GM12878 (cell line): ENCODE results near the gene LRRC8D. TPM values are rescaled to one million over a fixed set of nuclear protein-coding genes. Genes with fewer than 3 reads are reported as not detected.

Experiments used
- ATAC-seq: fragments of 200-7000 bp; cut with Tn5 transposase; 3 replicates; pipeline ENCODE4 v1.9.1; 2020; ENCODE audit warnings: mild to moderate bottlenecking, moderate library complexity
- BruUV-seq: library from RNA; stranded (reverse); fragments of 400-500 nt; replicated peaks from 2 replicates; lab custom pipeline; 2021; lab: Mats Ljungman, UMichigan
- CTCF ChIA-PET: fragments of 300-600 bp; sonication (Branson Sonifier 250); formaldehyde crosslinking; extraction: SDS; loops from one replicate; lab custom pipeline; 2021; ENCODE audit warnings: inconsistent platforms; lab: Yijun Ruan, JAX
- POLR2A ChIA-PET: fragments of 350-600 bp; formaldehyde crosslinking; extraction: SDS; loops from one replicate; lab custom pipeline; 2021; ENCODE audit warnings: inconsistent platforms; lab: Charles Lee
- RAD21 ChIA-PET: fragments of 300-600 bp; sonication (Branson Sonifier 250); formaldehyde crosslinking; loops from one replicate; lab custom pipeline; 2023; ENCODE audit warnings: antibody characterized with exemption; ENCODE audit not compliant: unreplicated experiment; lab: Charles Lee
- SMC1A ChIA-PET: fragments of 300-600 bp; sonication (Branson Sonifier 250); formaldehyde crosslinking; loops from one replicate; lab custom pipeline; 2023; ENCODE audit not compliant: unreplicated experiment, uncharacterized antibody; lab: Charles Lee
- DNase-seq: peaks from one replicate; pipeline ENCODE4 v3.0.0-alpha.2; 2011; ENCODE audit warnings: low read depth, low spot score
- FAIRE-seq: peaks from 3 replicates; lab custom pipeline; 2011; peaks lifted over from hg19 to GRCh38; lab: Jason Lieb, UNC
- H2AFZ ChIP-seq: 2 replicates; pipeline ENCODE4 v1.6.0; 2011; ENCODE audit warnings: low read depth, low read length, control low read depth; ENCODE audit not compliant: control insufficient read depth
- H3K27ac ChIP-seq: 2 replicates; pipeline ENCODE4 v1.5.1; 2011; ENCODE audit warnings: control low read depth; ENCODE audit not compliant: control insufficient read depth, insufficient read depth
- H3K27me3 ChIP-seq, 2 experiments: replicated peaks in 1 of 2; 2 replicates each; pipeline versions ENCODE4 v1.6.0 to v1.6.1; 2011; ENCODE audit warnings: low read length in 1 of 2; ENCODE audit not compliant: control insufficient read depth in 2 of 2, insufficient read depth in 2 of 2
- H3K36me3 ChIP-seq, 2 experiments: 2 replicates each; pipeline ENCODE4 v1.5.1; 2011; ENCODE audit warnings: low read length in 1 of 2; ENCODE audit not compliant: control insufficient read depth in 2 of 2, insufficient read depth in 2 of 2
- H3K4me1 ChIP-seq: 2 replicates; pipeline ENCODE4 v1.6.1; 2011; ENCODE audit warnings: mild to moderate bottlenecking, low read length, moderate library complexity, mixed read lengths; ENCODE audit not compliant: control insufficient read depth, insufficient read depth
- H3K4me2 ChIP-seq: 2 replicates; pipeline ENCODE4 v1.6.0; 2011; ENCODE audit warnings: control low read depth; ENCODE audit not compliant: control insufficient read depth, insufficient read depth
- H3K4me3 ChIP-seq: fragments of 200-600 bp; sonication (generic); 2 replicates; pipeline ENCODE4 v1.5.1; 2016
- H3K79me2 ChIP-seq: 2 replicates; pipeline ENCODE4 v1.6.0; 2011; ENCODE audit warnings: low read length; ENCODE audit not compliant: control insufficient read depth, insufficient read depth
- H3K9ac ChIP-seq: 2 replicates; pipeline ENCODE4 v1.8.0; 2011; ENCODE audit warnings: low read length, control low read depth, mixed read lengths; ENCODE audit not compliant: control insufficient read depth, insufficient read depth
- H3K9me3 ChIP-seq: replicated peaks from 3 replicates; pipeline ENCODE4 v1.5.1; 2011; ENCODE audit warnings: mild to moderate bottlenecking, low read length; ENCODE audit not compliant: control insufficient read depth, insufficient read depth
- H4K20me1 ChIP-seq: 2 replicates; pipeline ENCODE4 v1.6.0; 2011; ENCODE audit not compliant: control insufficient read depth, insufficient read depth
- ATF7 ChIP-seq: fragments of 450-650 bp; IDR thresholded peaks from 2 replicates; pipeline ENCODE4 v1.6.1; 2016; ENCODE audit warnings: low read depth, mild to moderate bottlenecking
- POLR2AphosphoS2 ChIP-seq: IDR thresholded peaks from 2 replicates; pipeline ENCODE4 v1.6.1; 2011; ENCODE audit warnings: low read depth, mild to moderate bottlenecking, low read length, improper control_type of control experiment, moderate library complexity
- SRF ChIP-seq, 2 experiments: IDR thresholded peaks; 2 replicates each; pipeline ENCODE4 v1.6.1; 2011; ENCODE audit warnings: low read depth in 2 of 2, low read length in 2 of 2, mild to moderate bottlenecking in 1 of 2, moderate library complexity in 1 of 2
- ZNF687 ChIP-seq: fragments of 450-650 bp; IDR thresholded peaks from 2 replicates; pipeline ENCODE4 v1.6.1; 2017; ENCODE audit warnings: mild to moderate bottlenecking, moderate library complexity
- WGBS: methylation state at CpG from one replicate; pipeline ENCODE4 v1.1.6; 2016; ENCODE audit warnings: low lambda C conversion rate; ENCODE audit not compliant: insufficient replicate concordance, insufficient coverage; ENCODE audit errors: missing lambda C conversion rate; 5-methylcytosine and 5-hydroxymethylcytosine counted together
- in situ Hi-C: fragments of 300-500 bp; cut with MboI; formaldehyde crosslinking; loops from 9 replicates; pipeline ENCODE4 v1.14.3; 2018; ENCODE audit warnings: mixed read lengths
- intact Hi-C: fragments of 100-400 bp; cut with micrococcal nuclease; formaldehyde crosslinking; loops from one replicate; pipeline ENCODE4 v1.14.2; 2022; ENCODE audit not compliant: unreplicated experiment
- polyA plus RNA-seq, 11 experiments: library from polyadenylated mRNA; depleted of rRNA in 4 of 11; unstranded in 6 of 11; stranded (reverse) in 5 of 11; fragments of >200 nt; fragmentation: Nextera tagmentation in 4 of 11; fragmentation: Illumina TruSeq in 1 of 11; extraction: Ambion mirVana in 4 of 11; extraction: Trizol in 1 of 11; gene quantifications; 1 replicate in 1 of 11; 2 replicates in 10 of 11; pipeline versions ENCODE4 v1.2.1 to v1.2.3, GENCODE V29; 2011 to 2016; ENCODE audit warnings: inconsistent platforms in 2 of 11, missing spikeins in 2 of 11, low read depth in 1 of 11
- total RNA-seq, 4 experiments: library from RNA; depleted of rRNA in 3 of 4; stranded (reverse); fragments of >200 nt in 3 of 4; fragmentation: Illumina TruSeq in 1 of 4; extraction: Trizol in 1 of 4; gene quantifications; 2 replicates each; pipeline versions ENCODE4 v1.2.1 to v1.2.3, GENCODE V29; 2013 to 2021

LRRC8D gene
- total and polyA plus RNA-seq, 10 of the 15 experiments (the other 5 are each of a cell fraction or from before 2014, with no cell fraction given), result 5.6 to 44.1 (median 26.8) TPM

DNA sequence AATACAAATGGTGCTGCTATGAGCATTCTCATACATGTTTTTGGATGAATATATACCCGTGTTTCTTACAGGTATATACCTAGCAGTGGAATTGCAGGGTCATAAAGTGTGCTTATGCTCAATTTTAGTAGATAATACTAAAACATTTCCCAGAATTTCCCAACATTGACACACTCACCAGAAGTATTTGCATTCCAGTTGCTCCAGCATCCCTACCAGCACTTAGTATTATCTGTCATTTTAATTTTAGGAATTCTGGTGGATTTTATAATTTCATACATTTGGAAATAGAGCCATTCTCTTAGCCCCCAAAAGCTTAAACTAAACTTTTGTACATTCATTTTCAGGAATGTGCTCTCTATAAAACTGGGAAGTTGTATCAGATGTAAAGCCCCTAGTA is 106.6 kb downstream of the LRRC8D start:
- DNase-seq (no peak), ATAC-seq (no peak), FAIRE-seq (no peak)
- in situ Hi-C loops, result no loop called here
- POLR2A ChIA-PET, result interaction anchor here (1.7 kb wide), 1 partner anchor 19 kb away, joined by 4 read pairs; no protein-coding TSS in a partner anchor
- CTCF ChIA-PET, result no interaction called here
- Histone ChIP-seq H3K4me2 (no peak overlapping the region), H2AFZ (no peak overlapping the region), H4K20me1 (no peaks in the 10 kb centered on the region), H3K9ac (no peak overlapping the region), H3K36me3 (peaks cover 0 to 2% of the 10 kb centered on the region in 2 experiments; a peak in 1 of 4 replicates), H3K27me3 (no peaks in the 10 kb centered on the region), H3K4me1 (0 out of 2 replicates have a peak, but pooled peaks cover 4% of the 10 kb centered on the region), H3K9me3 (peaks cover 3% of the 10 kb centered on the region; the same call in 2 of the 3 replicates), H3K27ac (no peak overlapping the region), H3K4me3 (no peak overlapping the region), H3K79me2 (no peaks in the 10 kb centered on the region)
- intact Hi-C loops, result no loop called here
- WGBS, result 97% methylated on average over 1 of the region's 1 CpG
- SMC1A ChIA-PET, result interaction anchor here (0.8 to 1.3 kb wide), 4 partner anchors 22 to 152 kb away, joined by 3 read pairs; no protein-coding TSS in a partner anchor
- TF ChIP-seq POLR2AphosphoS2 (no peak), ATF7 (no peak), ZNF687 (no peak), SRF (IDR thresholded peaks at IDR 0.05; ENCODE audit: low read depth in 2 of 2, low read length in 2 of 2) (no peak)
- BruUV-seq, result no TSS peak
- RAD21 ChIA-PET, result no interaction called here
